GM21360 (cell line): ENCODE results near the gene SCFD2.
"Not testable (repeated sequence)": the region's sequence is repeated elsewhere in the genome, so short reads cannot be mapped to it uniquely, and the experiment has no call there.

Experiments used
- ATAC-seq: cut with Tn5 transposase; IDR thresholded peaks from one replicate; pipeline ENCODE4 v1.9.1; 2021; ENCODE audit warnings: mild to moderate bottlenecking, moderate library complexity; ENCODE audit not compliant: unreplicated experiment

Gene SCFD2

GRCh38 chr4:52841682-52842456 lies 524.0 kb downstream of the SCFD2 start:
- ATAC-seq = no peak

DNA sequence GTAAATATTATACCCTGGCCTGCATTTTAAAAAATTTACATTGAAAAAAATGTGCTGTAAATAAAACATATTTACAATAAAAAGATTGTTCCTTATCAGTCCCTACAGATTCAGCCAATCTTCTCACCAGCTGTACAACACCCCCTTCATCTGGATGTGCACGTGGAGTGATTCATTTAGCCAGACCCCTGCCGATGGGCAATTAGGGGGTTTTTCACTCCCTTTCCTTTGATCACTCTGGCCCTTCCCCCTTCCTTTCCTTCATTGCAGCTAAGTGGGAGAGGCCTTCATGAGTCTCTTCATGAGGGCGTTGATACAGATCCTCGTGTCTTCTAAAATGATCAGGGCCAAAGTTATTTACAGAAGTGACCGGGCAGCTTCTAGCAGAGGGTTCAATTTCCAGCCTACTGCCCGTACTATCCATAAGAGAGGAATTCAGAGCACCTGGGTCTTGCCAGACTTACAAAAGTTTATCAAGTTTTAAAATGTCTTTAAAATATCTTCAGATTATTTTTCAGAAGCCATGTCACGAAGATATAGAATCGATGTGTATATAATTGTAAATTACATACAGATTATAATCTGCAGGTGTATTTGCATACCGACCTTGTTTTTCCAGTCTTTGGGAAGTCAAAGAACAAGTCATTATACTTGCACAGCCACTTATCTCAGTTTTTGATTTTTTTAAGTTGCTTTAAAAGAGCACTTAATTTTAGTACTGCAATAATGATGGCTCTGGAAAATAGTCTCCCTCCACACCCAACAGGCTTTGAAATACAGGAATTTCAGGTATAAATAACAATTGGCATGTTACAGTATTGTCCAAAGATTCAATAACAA lies 525.1 kb downstream of the SCFD2 start:
- no peak for ATAC-seq

DNA sequence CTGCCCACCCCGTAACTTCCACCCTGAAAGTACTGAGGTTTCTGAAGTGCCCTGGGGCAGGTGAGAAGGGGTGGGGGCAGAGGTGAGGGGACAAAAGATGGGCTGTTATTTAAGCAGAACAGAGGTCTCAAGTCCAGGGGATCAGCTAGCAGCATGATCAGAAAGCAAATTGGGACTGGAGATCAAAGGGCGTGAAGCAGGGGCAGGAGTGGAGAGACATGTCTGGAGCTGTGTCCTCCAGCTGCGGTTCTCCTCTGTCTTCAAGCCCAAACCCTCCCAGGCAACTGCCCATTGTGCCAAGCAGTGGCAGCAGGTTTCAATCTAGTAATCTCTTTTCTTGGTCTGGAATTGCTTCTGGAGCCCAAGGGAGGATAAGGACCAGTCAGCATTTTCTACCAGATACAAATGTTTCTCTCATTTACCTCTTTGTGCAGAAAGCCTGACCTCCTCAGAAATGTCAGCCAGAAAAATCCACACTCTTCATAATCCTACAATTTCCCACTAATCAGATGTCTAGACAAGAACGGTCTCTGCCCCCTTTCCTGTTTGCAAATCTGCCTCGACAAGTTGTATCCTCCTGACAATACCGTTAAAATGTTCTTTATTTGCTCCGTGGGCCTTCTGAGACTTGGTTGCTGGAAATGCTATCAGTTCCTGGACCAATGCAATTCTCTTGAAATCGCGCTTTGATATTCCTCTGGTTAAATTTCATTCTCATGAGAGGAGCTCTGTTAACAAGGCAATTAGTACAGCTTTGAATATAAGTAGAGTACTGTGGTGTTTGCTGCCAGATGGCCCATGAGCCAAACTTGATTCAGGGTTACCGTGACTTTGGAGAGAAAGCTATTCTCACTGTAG lies 526.9 kb downstream of the SCFD2 start:
- no peak for ATAC-seq

DNA sequence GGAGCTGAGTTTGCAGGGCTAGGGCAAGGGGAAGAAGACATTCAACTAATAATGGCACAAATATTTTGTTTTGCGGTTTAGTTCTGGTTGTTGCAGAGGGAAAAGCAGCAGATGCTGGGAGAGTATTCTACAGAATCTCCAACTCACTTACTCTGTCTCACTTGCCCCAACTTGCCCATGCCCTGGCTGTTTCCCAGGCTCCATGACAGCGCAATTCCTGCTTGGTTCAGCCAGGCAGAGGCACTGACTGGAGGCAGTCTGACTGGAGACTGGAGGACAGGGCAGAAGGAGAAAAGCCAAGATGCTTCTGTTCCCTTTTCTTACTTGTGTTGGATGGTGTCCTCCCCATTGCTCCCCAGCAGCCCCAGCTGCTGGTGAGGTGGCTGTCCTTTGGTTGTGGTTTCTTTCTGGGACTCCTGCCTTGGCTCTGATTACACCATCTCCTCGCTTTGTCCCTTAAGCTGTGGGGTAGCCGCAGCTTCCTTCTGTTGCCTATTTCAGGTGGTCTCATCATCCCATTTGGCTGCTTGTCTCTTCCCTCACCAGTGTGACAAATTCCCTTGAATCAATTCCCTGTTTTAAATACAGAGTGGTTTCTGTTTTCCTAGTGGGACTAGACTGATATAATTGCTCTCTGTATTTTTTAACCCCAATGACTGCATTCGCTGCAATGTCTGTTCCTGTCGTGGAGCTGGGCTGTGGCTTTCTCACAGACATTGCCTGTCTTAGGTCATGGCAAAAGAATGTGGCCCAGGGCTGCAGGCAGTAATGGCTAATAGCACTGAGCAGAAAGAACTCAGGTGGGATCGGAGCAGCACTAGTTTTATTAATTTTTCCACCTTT lies 527.9 kb downstream of the SCFD2 start:
- ATAC-seq = no peak

DNA sequence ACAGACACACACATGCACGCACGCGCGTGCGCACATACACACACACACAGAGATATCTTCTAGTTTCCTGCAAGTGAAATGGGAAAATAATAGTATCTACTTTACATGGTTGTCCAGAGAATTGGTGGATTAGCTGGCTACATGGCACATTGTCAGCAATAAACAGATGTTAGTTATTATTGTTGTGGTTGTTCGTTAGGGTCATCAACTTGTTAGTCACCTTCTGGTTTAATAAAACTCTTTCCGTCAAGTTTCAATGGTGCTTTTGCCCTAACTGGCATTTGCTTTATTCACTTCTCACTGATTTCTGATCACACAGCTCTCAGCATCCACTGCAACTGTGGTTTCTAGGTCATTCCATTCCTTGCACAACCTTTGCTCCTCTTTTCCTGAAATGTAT lies 529.2 kb downstream of the SCFD2 start:
- no peak for ATAC-seq

- no peak for ATAC-seq
These were observed 529.7 kb downstream of the SCFD2 start for GRCh38 chr4:52836120-52836519.

DNA sequence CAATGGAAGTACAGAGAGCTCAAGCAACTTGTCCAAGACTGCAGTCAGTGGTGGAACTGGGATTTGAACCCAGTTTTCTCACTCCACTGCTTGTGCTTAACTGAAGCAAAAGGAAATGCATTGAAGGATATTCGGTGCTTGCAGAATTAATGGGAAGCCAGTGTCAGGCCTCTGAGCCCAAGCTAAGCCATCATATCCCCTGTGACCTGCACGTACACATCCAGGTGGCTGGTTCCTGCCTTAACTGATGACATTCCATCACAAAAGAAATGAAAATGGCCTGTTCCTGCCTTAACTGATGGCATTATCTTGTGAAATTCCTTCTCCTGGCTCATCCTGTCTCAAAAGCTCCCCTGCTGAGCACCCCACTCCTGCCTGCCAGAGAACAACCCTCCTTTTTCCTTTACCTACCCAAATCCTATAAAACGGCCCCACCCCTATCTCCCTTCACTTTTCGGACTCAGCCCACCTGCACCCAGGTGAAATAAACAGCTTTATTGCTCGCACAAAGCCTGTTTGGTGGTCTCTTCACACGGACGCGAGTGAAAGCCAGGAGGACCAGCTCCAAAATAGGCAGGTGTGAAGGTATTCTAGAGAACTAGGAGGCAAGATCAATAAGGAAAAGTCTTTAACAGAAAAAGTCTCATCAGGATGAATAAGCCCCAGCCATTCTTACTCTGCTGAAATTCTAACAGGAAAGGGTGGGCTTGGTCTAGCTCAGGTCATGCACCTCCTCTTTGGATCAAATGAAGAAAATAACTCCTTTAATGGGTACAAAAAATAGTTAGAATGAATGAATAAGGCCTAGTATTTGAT lies 531.0 kb downstream of the SCFD2 start:
- ATAC-seq = not testable (repeated sequence)

DNA sequence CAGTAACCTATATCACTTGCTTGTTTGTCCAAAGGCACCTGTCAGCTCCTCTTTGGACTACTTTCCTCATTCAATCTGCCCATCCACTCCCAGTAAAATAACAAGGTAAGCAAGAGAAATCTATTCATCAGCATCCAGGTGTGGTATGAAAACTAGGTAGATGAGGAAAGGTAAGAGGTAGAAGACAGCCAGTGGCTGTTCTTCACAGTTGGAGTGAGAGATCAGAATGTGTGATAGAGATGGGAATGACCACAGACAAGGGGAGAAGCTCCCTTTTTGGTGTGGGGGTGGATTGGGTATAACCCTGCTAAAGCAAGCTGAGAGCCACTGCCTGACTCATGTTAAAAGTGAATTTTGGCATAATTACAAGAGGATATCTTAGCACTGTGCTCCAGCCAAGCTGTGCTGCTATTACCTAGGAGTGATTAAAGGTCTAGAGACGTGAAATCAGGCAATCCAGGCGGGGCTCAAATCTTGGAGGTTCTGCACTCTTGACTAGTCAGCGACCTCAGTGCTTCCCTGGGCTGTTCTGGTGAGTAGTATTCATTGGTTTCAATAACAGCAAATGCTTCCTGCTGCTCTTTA lies 531.8 kb downstream of the SCFD2 start:
- no peak for ATAC-seq

- no peak for ATAC-seq
These were observed 540.3 kb downstream of the SCFD2 start for GRCh38 chr4:52825460-52826090.

GRCh38 chr4:52824603-52825459 lies 541.0 kb downstream of the SCFD2 start:
- no peak for ATAC-seq

DNA sequence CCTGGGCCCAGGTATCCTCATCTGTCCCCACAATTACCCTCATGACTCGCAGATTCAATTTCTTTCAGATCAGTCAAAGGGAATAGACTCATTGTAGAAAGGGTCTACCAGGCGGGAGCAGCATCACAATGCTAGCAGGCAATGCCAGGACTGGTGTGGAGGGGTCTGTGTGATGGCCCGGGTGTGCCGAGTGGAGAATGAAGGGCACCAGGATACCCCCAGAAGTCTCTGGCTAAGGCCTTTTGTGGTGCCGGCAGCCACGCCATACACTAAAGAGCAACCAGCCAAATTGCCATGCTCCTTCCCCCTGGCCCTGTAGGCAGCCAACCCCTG lies 541.6 kb downstream of the SCFD2 start:
- ATAC-seq = no peak

DNA sequence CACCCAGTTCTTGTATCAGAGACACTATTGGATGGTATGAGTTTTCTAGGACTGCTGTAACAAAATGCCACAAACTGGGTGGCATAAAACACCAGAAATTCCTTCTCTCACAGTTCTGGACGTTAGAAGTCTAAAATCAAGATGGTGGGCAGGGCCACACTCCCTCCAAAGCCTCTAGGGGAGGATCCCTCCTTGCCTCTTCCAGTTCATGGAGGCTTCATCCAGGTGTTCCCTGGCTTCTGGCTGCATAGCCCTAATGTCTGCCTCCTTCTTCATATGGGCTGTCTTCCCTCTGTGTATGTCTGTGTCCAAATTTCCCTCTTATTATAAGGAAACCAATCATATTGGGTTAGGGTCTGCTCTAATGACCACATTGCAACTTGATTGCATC lies 542.2 kb downstream of the SCFD2 start:
- no peak for ATAC-seq
